ENCODE results near the gene CFAP46.

DNA sequence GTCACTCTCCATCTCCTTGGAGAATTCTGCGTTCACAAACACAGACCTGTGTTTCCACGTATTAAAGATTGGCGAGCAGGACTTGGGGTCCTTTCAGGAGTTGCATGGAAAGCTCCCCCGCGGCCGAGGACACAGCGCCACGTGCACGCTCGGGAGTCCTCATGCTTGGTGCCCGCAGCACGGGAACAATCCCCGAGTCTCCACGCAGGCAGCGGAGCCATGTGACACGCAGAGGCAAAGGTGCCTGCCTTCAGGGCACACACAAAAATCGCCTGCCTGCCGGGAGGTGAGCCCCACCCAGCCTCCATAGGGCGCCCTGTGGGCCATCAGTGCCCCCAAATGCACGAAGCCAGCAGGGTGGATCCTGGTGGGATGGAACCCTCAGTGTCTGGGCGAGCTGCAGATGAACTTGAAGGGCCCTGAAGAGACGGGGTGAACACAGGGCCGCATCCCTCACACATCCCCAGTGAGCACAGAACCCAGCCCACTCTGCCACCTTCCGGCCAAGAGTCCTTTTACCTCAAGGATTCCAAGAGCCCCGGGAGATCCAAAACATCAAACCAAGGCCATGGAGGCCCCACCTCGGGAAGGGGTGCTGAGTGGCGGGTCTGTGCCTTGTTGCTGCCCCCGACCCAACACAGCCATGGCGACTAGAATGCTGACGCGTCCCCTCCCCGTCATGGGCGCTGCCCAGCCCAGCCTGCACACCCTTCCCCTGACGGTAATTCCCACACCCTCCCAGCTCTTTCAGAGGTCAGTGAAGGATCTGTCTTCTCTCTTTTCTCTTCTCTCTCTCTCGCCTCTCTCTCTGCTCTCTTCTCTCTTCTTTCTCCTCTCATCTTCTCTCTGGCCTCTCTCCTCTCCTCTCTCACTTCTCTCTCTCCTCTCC lies 55.9 kb downstream of the CFAP46 start:
- TF ChIP-seq CTCF (IDR thresholded peaks at IDR 0.05) (no peak), EZH2 (IDR thresholded peaks at IDR 0.05; ENCODE audit: borderline replicate concordance, insufficient read depth, low read depth, low read length, poor library complexity, severe bottlenecking) (no peak)
